T follicular helper cell (primary cell): ENCODE measurements around the gene AMPD3.

ENCODE experiments used
- DNase-seq: peaks from one replicate; pipeline ENCODE4 v3.0.0-alpha.2; 2020; ENCODE audit warnings: low read depth

AMPD3 gene

GRCh38 chr11:10461276-10461790 lies 6.3 kb downstream of the AMPD3 start:
- DNase-seq = no peak

- no peak for DNase-seq
Observed at GRCh38 chr11:10462746-10463300, 7.8 kb downstream of the AMPD3 start.

- no peak for DNase-seq
Observed at GRCh38 chr11:10473371-10473770, 18.3 kb downstream of the AMPD3 start.

GRCh38 chr11:10474551-10474950 lies 19.5 kb downstream of the AMPD3 start:
- DNase-seq = no peak

GRCh38 chr11:10476342-10476741 lies 21.3 kb downstream of the AMPD3 start:
- DNase-seq = no peak

GRCh38 chr11:10476927-10477689 lies 22.0 kb downstream of the AMPD3 start:
- no peak for DNase-seq

- no peak for DNase-seq
Observed at GRCh38 chr11:10477690-10478046, 22.6 kb downstream of the AMPD3 start.

GRCh38 chr11:10478066-10478465 lies 23.0 kb downstream of the AMPD3 start:
- no peak for DNase-seq

GRCh38 chr11:10478574-10479550 lies 23.8 kb downstream of the AMPD3 start:
- DNase-seq = no peak

- DNase-seq = no peak
Observed at GRCh38 chr11:10480026-10480425, 25.0 kb downstream of the AMPD3 start.

GRCh38 chr11:10480760-10481159 lies 25.7 kb downstream of the AMPD3 start:
- no peak for DNase-seq

GRCh38 chr11:10481560-10482349 lies 26.7 kb downstream of the AMPD3 start:
- no peak for DNase-seq

- DNase-seq = no peak
Observed at GRCh38 chr11:10483174-10483573, 28.1 kb downstream of the AMPD3 start.

- no peak for DNase-seq
Observed at GRCh38 chr11:10483584-10483983, 28.5 kb downstream of the AMPD3 start.

GRCh38 chr11:10484461-10485180 lies 29.6 kb downstream of the AMPD3 start:
- DNase-seq = no peak

- no peak for DNase-seq
Observed at GRCh38 chr11:10485646-10486045, 30.6 kb downstream of the AMPD3 start.

GRCh38 chr11:10486161-10486840 lies 31.2 kb downstream of the AMPD3 start:
- no peak for DNase-seq

GRCh38 chr11:10487002-10487647 lies 32.1 kb downstream of the AMPD3 start:
- no peak for DNase-seq

GRCh38 chr11:10488121-10488933 lies 33.3 kb downstream of the AMPD3 start:
- DNase-seq = no peak
